ENCODE measurements around the gene NTF3. TPM values are rescaled to one million over a fixed set of nuclear protein-coding genes. Genes with fewer than 3 reads are reported as not detected.

Gene NTF3
- total RNA-seq, 4 donors from 2014 or later: 0.18 to 0.23 TPM; not detected in 2

- no peaks in the 10 kb centered on the region for H3K4me1 ChIP-seq
- no peaks in the 10 kb centered on the region for H3K9me3 ChIP-seq
- DNase-seq: no peak
- H3K27me3 ChIP-seq: no peaks in the 10 kb centered on the region
- no peak for TF ChIP-seq CTCF (IDR thresholded peaks at IDR 0.05 in 4 of 5, conservative IDR thresholded peaks at IDR 0.05 in 1 of 5)
- in situ Hi-C loops (cut with MboI; ENCODE audit: low sequenced_read_pairs in 4 of 4): no loop called here
- no peak for ATAC-seq
- H3K36me3 ChIP-seq: no peaks in the 10 kb centered on the region
- no peak overlapping the region for H3K4me3 ChIP-seq
- H3K27ac ChIP-seq: no peak overlapping the region
- intact Hi-C loops (cut with DNase I; ENCODE audit: low total_unique reads): no loop called here
Observed at GRCh38 chr12:5458229-5459050, 26.5 kb downstream of the NTF3 start.

- H3K27ac ChIP-seq: no peak overlapping the region
- no peaks in the 10 kb centered on the region for H3K9me3 ChIP-seq
- TF ChIP-seq POLR2A (IDR thresholded peaks at IDR 0.05) (no peak), CTCF (IDR thresholded peaks at IDR 0.05 in 4 of 5, conservative IDR thresholded peaks at IDR 0.05 in 1 of 5) (no peak)
- no peaks in the 10 kb centered on the region for H3K36me3 ChIP-seq
- DNase-seq (no peak), ATAC-seq (no peak)
- in situ Hi-C loops (cut with MboI; ENCODE audit: low sequenced_read_pairs in 4 of 4): no loop called here
- no peaks in the 10 kb centered on the region for H3K27me3 ChIP-seq
- H3K4me3 ChIP-seq: no peak overlapping the region
- intact Hi-C loops (cut with DNase I; ENCODE audit: low total_unique reads): no loop called here
- no peaks in the 10 kb centered on the region for H3K4me1 ChIP-seq
Observed at GRCh38 chr12:5459051-5459782, 27.3 kb downstream of the NTF3 start.

- no peaks in the 10 kb centered on the region for H3K9me3 ChIP-seq
- no peak for DNase-seq
- H3K27me3 ChIP-seq: no peaks in the 10 kb centered on the region
- no peak overlapping the region for H3K4me3 ChIP-seq
- no peak overlapping the region for H3K27ac ChIP-seq
- H3K4me1 ChIP-seq: no peaks in the 10 kb centered on the region
- TF ChIP-seq CTCF (IDR thresholded peaks at IDR 0.05 in 4 of 5, conservative IDR thresholded peaks at IDR 0.05 in 1 of 5) (no peak), POLR2A (IDR thresholded peaks at IDR 0.05) (no peak)
- no peaks in the 10 kb centered on the region for H3K36me3 ChIP-seq
- ATAC-seq: no peak
- in situ Hi-C loops (cut with MboI; ENCODE audit: low sequenced_read_pairs in 4 of 4): no loop called here
- intact Hi-C loops (cut with DNase I; ENCODE audit: low total_unique reads): no loop called here
Observed at GRCh38 chr12:5460817-5461216, 28.9 kb downstream of the NTF3 start.

GRCh38 chr12:5461966-5462365 lies 30.1 kb downstream of the NTF3 start:
- no peaks in the 10 kb centered on the region for H3K9me3 ChIP-seq
- ATAC-seq (no peak), DNase-seq (no peak)
- no peaks in the 10 kb centered on the region for H3K27me3 ChIP-seq
- in situ Hi-C loops (cut with MboI; ENCODE audit: low sequenced_read_pairs in 4 of 4) (no loop called here), intact Hi-C loops (cut with DNase I; ENCODE audit: low total_unique reads) (no loop called here)
- H3K4me3 ChIP-seq: no peak overlapping the region
- no peak for TF ChIP-seq CTCF (IDR thresholded peaks at IDR 0.05 in 4 of 5, conservative IDR thresholded peaks at IDR 0.05 in 1 of 5)
- TF ChIP-seq POLR2A (IDR thresholded peaks at IDR 0.05): no peak
- no peak overlapping the region for H3K27ac ChIP-seq
- H3K36me3 ChIP-seq: no peaks in the 10 kb centered on the region
- H3K4me1 ChIP-seq: no peaks in the 10 kb centered on the region

Measured in gastrocnemius medialis (tissue), 4 donors.